ENCODE measurements around the gene BICC1.

DNA sequence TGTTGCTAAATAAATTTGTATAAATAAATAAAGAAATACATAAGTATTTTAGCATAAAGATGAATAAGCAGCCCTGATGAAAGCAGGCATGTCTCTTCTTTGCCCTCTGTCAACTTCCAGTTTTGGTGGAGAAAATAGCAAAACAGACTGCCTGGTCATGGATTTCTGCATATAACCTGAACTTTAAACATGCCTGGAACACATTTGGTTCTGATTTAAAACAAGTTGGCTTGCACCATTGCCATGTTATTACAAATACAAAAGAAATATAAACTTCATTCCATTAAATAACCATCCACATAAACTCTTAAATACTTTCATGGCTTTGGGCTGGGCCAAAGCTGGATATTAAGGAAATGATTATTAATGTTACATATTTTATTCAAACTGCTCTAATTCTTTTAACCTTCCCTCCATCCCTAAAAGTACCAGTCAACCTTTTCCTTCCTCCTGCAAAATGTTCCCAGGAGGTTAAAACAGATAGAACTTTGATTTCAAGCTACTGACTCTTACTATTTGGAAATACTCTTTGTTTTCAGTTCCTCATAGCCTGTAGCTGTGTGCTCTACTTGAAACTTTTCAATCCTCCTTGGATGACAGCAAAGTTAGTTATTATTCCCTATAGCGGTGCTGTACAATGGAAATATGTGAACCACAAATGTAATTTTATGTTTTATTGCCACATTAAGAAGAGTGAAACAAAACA is 96.3 kb downstream of the BICC1 start:
- TF ChIP-seq, protein P1, sequence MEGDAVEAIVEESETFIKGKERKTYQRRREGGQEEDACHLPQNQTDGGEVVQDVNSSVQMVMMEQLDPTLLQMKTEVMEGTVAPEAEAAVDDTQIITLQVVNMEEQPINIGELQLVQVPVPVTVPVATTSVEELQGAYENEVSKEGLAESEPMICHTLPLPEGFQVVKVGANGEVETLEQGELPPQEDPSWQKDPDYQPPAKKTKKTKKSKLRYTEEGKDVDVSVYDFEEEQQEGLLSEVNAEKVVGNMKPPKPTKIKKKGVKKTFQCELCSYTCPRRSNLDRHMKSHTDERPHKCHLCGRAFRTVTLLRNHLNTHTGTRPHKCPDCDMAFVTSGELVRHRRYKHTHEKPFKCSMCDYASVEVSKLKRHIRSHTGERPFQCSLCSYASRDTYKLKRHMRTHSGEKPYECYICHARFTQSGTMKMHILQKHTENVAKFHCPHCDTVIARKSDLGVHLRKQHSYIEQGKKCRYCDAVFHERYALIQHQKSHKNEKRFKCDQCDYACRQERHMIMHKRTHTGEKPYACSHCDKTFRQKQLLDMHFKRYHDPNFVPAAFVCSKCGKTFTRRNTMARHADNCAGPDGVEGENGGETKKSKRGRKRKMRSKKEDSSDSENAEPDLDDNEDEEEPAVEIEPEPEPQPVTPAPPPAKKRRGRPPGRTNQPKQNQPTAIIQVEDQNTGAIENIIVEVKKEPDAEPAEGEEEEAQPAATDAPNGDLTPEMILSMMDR (conservative IDR thresholded peaks at IDR 0.05; ENCODE audit: low read length): no peak
- no peak for TF ChIP-seq EZH2phosphoT487 (IDR thresholded peaks at IDR 0.05; ENCODE audit: borderline replicate concordance)
